ENCODE data around the gene TFEC.

- TF ChIP-seq CTCF (IDR thresholded peaks at IDR 0.05; ENCODE audit: extremely low read depth in 1 of 2, insufficient read depth in 1 of 2, low read depth in 1 of 2, low read length in 2 of 2) (no peak), POLR2AphosphoS5 (IDR thresholded peaks at IDR 0.05; ENCODE audit: insufficient read depth, low read depth, low read length) (no peak), EZH2 (IDR thresholded peaks at IDR 0.05; ENCODE audit: borderline replicate concordance, low read depth, low read length, severe bottlenecking) (no peak), JUN (IDR thresholded peaks at IDR 0.05; ENCODE audit: borderline replicate concordance, insufficient read depth, insufficient read length, low read depth) (no peak), POLR2A (IDR thresholded peaks at IDR 0.05; ENCODE audit: low read depth, low read length) (no peak), GATA2 (IDR thresholded peaks at IDR 0.05; ENCODE audit: insufficient read depth, insufficient read length, low read depth, low read length) (no peak), MAX (IDR thresholded peaks at IDR 0.05; ENCODE audit: insufficient read depth, insufficient read length) (no peak), MYC (IDR thresholded peaks at IDR 0.05; ENCODE audit: low read depth, low read length) (no peak)
Observed at GRCh38 chr7:115995701-115996100, 34.9 kb downstream of the TFEC start.
